ENCODE results near the gene LRRC8D.
"Not testable (repeated sequence)": the region's sequence is repeated elsewhere in the genome, so short reads cannot be mapped to it uniquely, and the experiment has no call there.

Gene LRRC8D

GRCh38 chr1:89962742-89963075 lies 141.9 kb downstream of the LRRC8D start:
- no peak for FAIRE-seq
- DNase-seq (ENCODE audit: insufficient read length) = no peak
- no peak for TF ChIP-seq POLR2A (IDR thresholded peaks at IDR 0.05; ENCODE audit: low read depth, low read length)
- no peak for TF ChIP-seq TAF1 (IDR thresholded peaks at IDR 0.05; ENCODE audit: borderline replicate concordance, low read depth, low read length)
- no peak for TF ChIP-seq POLR2AphosphoS5 (IDR thresholded peaks at IDR 0.05; ENCODE audit: low read depth, low read length)

- FAIRE-seq = no peak
- TF ChIP-seq TAF1 (IDR thresholded peaks at IDR 0.05; ENCODE audit: borderline replicate concordance, low read depth, low read length) = no peak
- no peak for TF ChIP-seq POLR2AphosphoS5 (IDR thresholded peaks at IDR 0.05; ENCODE audit: low read depth, low read length)
- no peak for TF ChIP-seq POLR2A (IDR thresholded peaks at IDR 0.05; ENCODE audit: low read depth, low read length)
- no peak for DNase-seq (ENCODE audit: insufficient read length)
Observed at GRCh38 chr1:89965193-89965768, 144.4 kb downstream of the LRRC8D start.

GRCh38 chr1:89966656-89967055 lies 145.8 kb downstream of the LRRC8D start:
- FAIRE-seq = no peak
- no peak for TF ChIP-seq POLR2A (IDR thresholded peaks at IDR 0.05; ENCODE audit: low read depth, low read length)
- no peak for DNase-seq (ENCODE audit: insufficient read length)

GRCh38 chr1:89971600-89971999 lies 150.8 kb downstream of the LRRC8D start:
- FAIRE-seq (no peak), DNase-seq (ENCODE audit: insufficient read length) (no peak)
- TF ChIP-seq POLR2A (IDR thresholded peaks at IDR 0.05; ENCODE audit: low read depth, low read length) (no peak), POLR2AphosphoS5 (IDR thresholded peaks at IDR 0.05; ENCODE audit: low read depth, low read length) (no peak), TAF1 (IDR thresholded peaks at IDR 0.05; ENCODE audit: borderline replicate concordance, low read depth, low read length) (no peak)

GRCh38 chr1:89972024-89972423 lies 151.2 kb downstream of the LRRC8D start:
- FAIRE-seq = no peak
- no peak for TF ChIP-seq TAF1 (IDR thresholded peaks at IDR 0.05; ENCODE audit: borderline replicate concordance, low read depth, low read length)
- no peak for DNase-seq (ENCODE audit: insufficient read length)

GRCh38 chr1:89973471-89974127 lies 152.8 kb downstream of the LRRC8D start:
- no peak for FAIRE-seq
- TF ChIP-seq POLR2AphosphoS5 (IDR thresholded peaks at IDR 0.05; ENCODE audit: low read depth, low read length) (no peak), POLR2A (IDR thresholded peaks at IDR 0.05; ENCODE audit: low read depth, low read length) (no peak), TAF1 (IDR thresholded peaks at IDR 0.05; ENCODE audit: borderline replicate concordance, low read depth, low read length) (no peak)
- no peak for DNase-seq (ENCODE audit: insufficient read length)

GRCh38 chr1:89974256-89974655 lies 153.4 kb downstream of the LRRC8D start:
- FAIRE-seq = no peak

GRCh38 chr1:89974696-89975470 lies 154.1 kb downstream of the LRRC8D start:
- no peak for FAIRE-seq
- no peak for DNase-seq (ENCODE audit: insufficient read length)
- TF ChIP-seq POLR2AphosphoS5 (IDR thresholded peaks at IDR 0.05; ENCODE audit: low read depth, low read length) (no peak), POLR2A (IDR thresholded peaks at IDR 0.05; ENCODE audit: low read depth, low read length) (no peak), TAF1 (IDR thresholded peaks at IDR 0.05; ENCODE audit: borderline replicate concordance, low read depth, low read length) (no peak)

More at GRCh38 chr1:89974256-89974655, 153.4 kb downstream of the LRRC8D start:
- TF ChIP-seq TAF1 (IDR thresholded peaks at IDR 0.05; ENCODE audit: borderline replicate concordance, low read depth, low read length) = no peak
- no peak for TF ChIP-seq POLR2A (IDR thresholded peaks at IDR 0.05; ENCODE audit: low read depth, low read length)
- TF ChIP-seq POLR2AphosphoS5 (IDR thresholded peaks at IDR 0.05; ENCODE audit: low read depth, low read length) = no peak
- DNase-seq (ENCODE audit: insufficient read length) = no peak

GRCh38 chr1:89975540-89976125 lies 154.8 kb downstream of the LRRC8D start:
- FAIRE-seq (no peak), DNase-seq (ENCODE audit: insufficient read length) (no peak)
- no peak for TF ChIP-seq TAF1 (IDR thresholded peaks at IDR 0.05; ENCODE audit: borderline replicate concordance, low read depth, low read length)
- TF ChIP-seq POLR2A (IDR thresholded peaks at IDR 0.05; ENCODE audit: low read depth, low read length) = no peak
- no peak for TF ChIP-seq POLR2AphosphoS5 (IDR thresholded peaks at IDR 0.05; ENCODE audit: low read depth, low read length)

- no peak for TF ChIP-seq POLR2AphosphoS5 (IDR thresholded peaks at IDR 0.05; ENCODE audit: low read depth, low read length)
- TF ChIP-seq POLR2A (IDR thresholded peaks at IDR 0.05; ENCODE audit: low read depth, low read length) = no peak
- TF ChIP-seq TAF1 (IDR thresholded peaks at IDR 0.05; ENCODE audit: borderline replicate concordance, low read depth, low read length) = no peak
- DNase-seq (ENCODE audit: insufficient read length) = no peak
- FAIRE-seq = no peak
Observed at GRCh38 chr1:89978755-89979154, 157.9 kb downstream of the LRRC8D start.

- DNase-seq (ENCODE audit: insufficient read length) = no peak
- no peak for TF ChIP-seq POLR2A (IDR thresholded peaks at IDR 0.05; ENCODE audit: low read depth, low read length)
- FAIRE-seq = no peak
Observed at GRCh38 chr1:89980605-89981004, 159.8 kb downstream of the LRRC8D start.

GRCh38 chr1:89982846-89983245 lies 162.0 kb downstream of the LRRC8D start:
- DNase-seq (ENCODE audit: insufficient read length); FAIRE-seq: not testable (repeated sequence)

GRCh38 chr1:89984564-89985116 lies 163.8 kb downstream of the LRRC8D start:
- not testable (repeated sequence) for FAIRE-seq; DNase-seq (ENCODE audit: insufficient read length)

Data from GM12892 (cell line).